ENCODE measurements around the gene XPA.

Gene XPA

GRCh38 chr9:97630591-97630990, 66.5 kb downstream of the XPA start:
- DNase-seq (ENCODE audit: extremely low read depth, insufficient read length) = no peak
- TF ChIP-seq CTCF (IDR thresholded peaks at IDR 0.05; ENCODE audit: insufficient read depth, low read length, poor library complexity, severe bottlenecking) = no peak
- Histone ChIP-seq H3K4me3 (replicated peaks; ENCODE audit: low read depth, low read length) (no peak overlapping the region), H3K27me3 (replicated peaks; ENCODE audit: control insufficient read depth, insufficient read depth, low read length) (no peaks in the 10 kb centered on the region), H3K36me3 (ENCODE audit: control insufficient read depth, insufficient read depth, low read length) (no peaks in the 10 kb centered on the region)

- Histone ChIP-seq H3K36me3 (ENCODE audit: control insufficient read depth, insufficient read depth, low read length) (peaks cover under 1% of the 10 kb centered on the region), H3K4me3 (replicated peaks; ENCODE audit: low read depth, low read length) (no peak overlapping the region), H3K27me3 (replicated peaks; ENCODE audit: control insufficient read depth, insufficient read depth, low read length) (no peaks in the 10 kb centered on the region)
- DNase-seq (ENCODE audit: extremely low read depth, insufficient read length) = no peak
- TF ChIP-seq CTCF (IDR thresholded peaks at IDR 0.05; ENCODE audit: insufficient read depth, low read length, poor library complexity, severe bottlenecking) = no peak
These were observed 68.0 kb downstream of the XPA start for GRCh38 chr9:97629156-97629555.

GRCh38 chr9:97628668-97629067, 68.5 kb downstream of the XPA start:
- TF ChIP-seq CTCF (IDR thresholded peaks at IDR 0.05; ENCODE audit: insufficient read depth, low read length, poor library complexity, severe bottlenecking) = no peak
- H3K27me3 ChIP-seq (replicated peaks; ENCODE audit: control insufficient read depth, insufficient read depth, low read length) = no peaks in the 10 kb centered on the region
- peaks cover 4% of the 10 kb centered on the region for H3K36me3 ChIP-seq (ENCODE audit: control insufficient read depth, insufficient read depth, low read length)
- no peak for DNase-seq (ENCODE audit: extremely low read depth, insufficient read length)
- no peak overlapping the region for H3K4me3 ChIP-seq (replicated peaks; ENCODE audit: low read depth, low read length)

- peaks cover 4% of the 10 kb centered on the region for H3K36me3 ChIP-seq (ENCODE audit: control insufficient read depth, insufficient read depth, low read length)
- H3K27me3 ChIP-seq (replicated peaks; ENCODE audit: control insufficient read depth, insufficient read depth, low read length) = no peaks in the 10 kb centered on the region
- TF ChIP-seq CTCF (IDR thresholded peaks at IDR 0.05; ENCODE audit: insufficient read depth, low read length, poor library complexity, severe bottlenecking) = no peak
- H3K4me3 ChIP-seq (replicated peaks; ENCODE audit: low read depth, low read length) = no peak overlapping the region
- no peak for DNase-seq (ENCODE audit: extremely low read depth, insufficient read length)
These were observed 69.5 kb downstream of the XPA start for GRCh38 chr9:97627624-97628023.

- DNase-seq (ENCODE audit: extremely low read depth, insufficient read length) = no peak
- Histone ChIP-seq H3K27me3 (replicated peaks; ENCODE audit: control insufficient read depth, insufficient read depth, low read length) (no peaks in the 10 kb centered on the region), H3K36me3 (ENCODE audit: control insufficient read depth, insufficient read depth, low read length) (peaks cover 4% of the 10 kb centered on the region), H3K4me3 (replicated peaks; ENCODE audit: low read depth, low read length) (no peak overlapping the region)
- no peak for TF ChIP-seq CTCF (IDR thresholded peaks at IDR 0.05; ENCODE audit: insufficient read depth, low read length, poor library complexity, severe bottlenecking)
These were observed 71.5 kb downstream of the XPA start for GRCh38 chr9:97625620-97626019.

All from GM06990 (cell line).